Pulmonary artery endothelial cell (primary cell): ENCODE data around the gene CCDC40. TPM values are rescaled to one million over a fixed set of nuclear protein-coding genes. Genes with fewer than 3 reads are reported as not detected.

Experiments used
- DNase-seq: peaks from one replicate; pipeline ENCODE4 v3.0.0-alpha.2; 2011; ENCODE audit warnings: low read depth, low spot score
- total RNA-seq: library from RNA; depleted of rRNA; stranded (reverse); fragments of >200 nt; gene quantifications from 2 replicates; pipeline ENCODE4 v1.2.3, GENCODE V29; 2014

Gene CCDC40
- total RNA-seq, 1 donor from 2014 or later, result 0.73 TPM

DNA sequence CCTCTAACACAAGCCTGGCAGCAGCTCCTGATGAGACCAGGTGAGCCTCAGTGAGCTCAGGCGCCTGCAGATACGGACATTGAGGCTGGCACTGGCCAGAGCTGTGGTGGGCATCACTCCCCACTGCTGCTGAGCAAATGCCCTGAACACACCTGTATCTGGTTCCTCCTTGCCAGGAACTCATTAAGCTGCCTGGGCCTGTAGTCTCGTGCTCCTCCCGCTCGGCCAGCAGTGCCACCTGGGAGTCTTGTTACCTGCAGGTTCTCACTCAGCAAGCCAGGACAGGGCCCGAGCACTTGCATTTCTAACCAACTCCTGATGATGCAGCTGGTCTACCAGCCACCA, 97.2 kb downstream of the CCDC40 start:
- no peak for DNase-seq

DNA sequence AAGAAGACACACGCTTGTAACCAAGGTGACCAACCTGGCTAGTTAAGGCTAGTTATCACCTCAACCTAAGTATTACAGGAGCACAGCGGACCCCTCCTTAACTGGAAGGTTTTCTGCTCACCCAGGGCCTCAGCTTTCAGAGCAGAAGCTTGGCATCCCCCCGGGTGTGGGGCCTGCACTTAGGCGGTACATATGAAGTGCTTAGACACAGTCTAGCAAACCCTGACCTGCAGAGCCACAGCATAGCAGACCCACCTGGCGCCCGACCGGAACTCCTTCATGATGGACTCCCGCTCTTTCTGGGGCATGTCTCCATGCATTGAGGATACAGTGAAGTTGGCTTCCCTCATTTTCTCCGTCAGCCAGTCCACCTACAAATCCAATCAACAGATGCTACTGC, 100.7 kb downstream of the CCDC40 start:
- DNase-seq, result no peak

DNA sequence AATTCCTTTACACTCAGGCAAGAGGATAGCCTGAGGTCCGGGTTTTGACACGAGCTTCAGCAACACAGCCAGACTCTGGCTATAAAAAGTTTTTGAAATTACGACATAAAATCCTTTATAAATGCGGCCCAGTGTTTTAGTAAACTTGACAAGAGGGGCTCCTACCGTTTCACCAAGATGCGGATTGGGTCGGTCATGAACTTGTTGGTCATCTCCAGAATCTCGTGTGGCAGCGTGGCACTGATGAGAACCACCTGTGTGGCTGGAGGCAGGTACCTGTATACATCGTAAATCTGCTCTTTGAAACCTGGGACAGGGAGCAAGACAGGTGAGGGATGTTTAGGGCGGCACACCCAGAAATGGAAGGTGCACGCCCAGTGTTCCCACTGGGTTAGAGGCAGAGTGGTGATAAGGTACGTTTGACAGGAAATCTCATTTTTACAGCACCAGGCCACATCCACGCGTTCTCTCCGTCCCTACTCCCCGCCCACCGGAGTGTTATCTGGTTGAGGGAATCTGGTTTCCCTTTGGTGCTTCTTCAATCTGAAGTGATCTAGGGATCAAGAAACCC, 102.5 kb downstream of the CCDC40 start:
- DNase-seq, result no peak

DNA sequence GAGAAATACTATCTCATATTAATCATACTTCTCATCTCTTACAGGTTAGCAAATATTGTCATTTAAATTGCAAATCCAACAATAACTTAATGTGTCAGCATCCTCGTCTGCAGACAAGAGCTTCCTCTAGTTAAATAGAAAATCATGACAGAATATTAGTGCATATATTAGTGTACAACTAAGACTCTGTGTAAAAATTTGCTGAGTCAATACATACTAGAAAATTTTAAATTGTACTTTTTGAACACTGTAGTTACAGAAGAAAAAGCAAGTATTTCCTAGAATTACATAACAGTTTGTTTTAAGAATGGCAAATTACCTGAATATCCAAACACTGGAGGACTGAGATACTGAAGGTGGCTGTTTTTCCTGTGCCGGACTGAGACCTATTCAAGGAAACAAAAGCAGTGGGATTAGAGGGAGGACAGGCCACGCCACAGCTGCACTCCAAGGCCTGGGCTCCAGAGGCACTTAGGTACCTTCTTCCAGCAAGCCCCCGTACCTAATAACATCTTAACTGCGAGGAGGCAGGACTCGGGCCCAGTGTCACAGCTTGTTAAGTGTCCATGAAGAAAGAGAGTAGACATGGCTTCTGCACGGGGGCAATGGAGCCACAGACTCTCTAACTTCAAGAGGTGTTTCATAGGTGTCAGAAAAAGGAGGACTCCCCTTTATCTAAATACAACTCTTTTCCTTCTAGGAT, 105.2 kb downstream of the CCDC40 start:
- no peak for DNase-seq

DNA sequence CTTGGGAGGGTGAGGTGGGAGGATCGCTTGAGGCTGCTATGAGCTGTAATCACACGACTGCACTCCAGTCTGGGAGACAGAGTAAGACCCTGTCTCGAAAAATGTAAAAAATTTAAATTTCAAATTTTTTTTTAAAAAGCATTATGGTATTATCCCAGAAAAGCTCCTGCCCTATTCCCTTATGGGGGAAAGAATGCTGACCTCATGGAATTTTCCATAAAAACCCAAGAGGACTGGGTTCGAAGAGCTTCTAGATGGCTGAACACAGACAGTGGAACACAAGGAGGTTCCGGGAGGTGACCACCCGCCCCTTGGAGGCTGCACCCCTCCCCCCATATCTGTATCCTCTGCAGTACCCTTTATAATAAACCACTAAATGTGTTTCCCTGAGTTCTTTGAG, 106.5 kb downstream of the CCDC40 start:
- DNase-seq, result no peak

DNA sequence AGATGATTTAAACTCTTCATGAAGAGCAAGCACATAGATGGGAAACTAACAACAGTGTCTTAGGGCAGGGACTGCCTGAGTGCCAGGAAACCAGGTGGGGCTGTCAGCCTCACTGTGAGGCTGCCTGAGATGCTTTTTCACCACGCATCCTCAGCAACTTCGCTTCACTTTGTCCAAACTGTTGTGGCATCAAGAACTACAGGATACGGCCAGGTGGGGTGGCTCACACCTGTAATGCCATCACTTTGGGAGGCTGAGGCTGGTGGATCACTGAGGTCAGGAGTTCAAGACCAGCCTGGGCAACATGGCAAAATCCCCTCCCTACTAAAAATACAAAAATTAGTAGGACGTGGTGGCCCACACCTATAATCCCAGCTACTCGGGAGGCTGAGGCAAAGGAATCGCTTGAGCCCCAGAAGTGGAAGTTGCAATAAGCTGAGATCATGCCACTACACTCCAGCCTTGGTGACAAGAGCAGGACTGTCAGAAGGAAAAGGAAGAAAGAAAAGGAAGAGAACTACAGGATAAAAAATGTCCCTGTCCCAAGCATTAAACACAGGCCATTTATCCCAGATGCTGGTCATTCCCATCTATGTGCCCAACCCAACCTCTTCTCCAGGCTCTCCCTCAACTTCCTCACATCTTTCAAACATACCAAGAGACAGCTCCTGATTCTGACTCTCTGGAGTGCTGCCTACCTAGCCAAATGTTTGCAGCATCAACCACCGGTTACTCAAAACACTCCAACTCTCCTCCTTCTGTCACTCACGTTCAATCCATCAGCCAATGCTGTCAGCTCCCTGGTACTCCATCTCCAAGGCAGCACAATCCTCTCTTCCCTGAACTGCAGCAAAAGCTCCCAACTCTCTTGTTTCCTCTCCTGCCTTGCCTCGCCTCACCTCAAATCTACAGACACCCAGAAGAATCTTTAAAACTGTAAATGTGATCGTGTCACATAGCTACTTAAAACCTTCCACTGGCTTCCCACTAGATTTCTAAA, 108.9 kb downstream of the CCDC40 start:
- no peak for DNase-seq

DNA sequence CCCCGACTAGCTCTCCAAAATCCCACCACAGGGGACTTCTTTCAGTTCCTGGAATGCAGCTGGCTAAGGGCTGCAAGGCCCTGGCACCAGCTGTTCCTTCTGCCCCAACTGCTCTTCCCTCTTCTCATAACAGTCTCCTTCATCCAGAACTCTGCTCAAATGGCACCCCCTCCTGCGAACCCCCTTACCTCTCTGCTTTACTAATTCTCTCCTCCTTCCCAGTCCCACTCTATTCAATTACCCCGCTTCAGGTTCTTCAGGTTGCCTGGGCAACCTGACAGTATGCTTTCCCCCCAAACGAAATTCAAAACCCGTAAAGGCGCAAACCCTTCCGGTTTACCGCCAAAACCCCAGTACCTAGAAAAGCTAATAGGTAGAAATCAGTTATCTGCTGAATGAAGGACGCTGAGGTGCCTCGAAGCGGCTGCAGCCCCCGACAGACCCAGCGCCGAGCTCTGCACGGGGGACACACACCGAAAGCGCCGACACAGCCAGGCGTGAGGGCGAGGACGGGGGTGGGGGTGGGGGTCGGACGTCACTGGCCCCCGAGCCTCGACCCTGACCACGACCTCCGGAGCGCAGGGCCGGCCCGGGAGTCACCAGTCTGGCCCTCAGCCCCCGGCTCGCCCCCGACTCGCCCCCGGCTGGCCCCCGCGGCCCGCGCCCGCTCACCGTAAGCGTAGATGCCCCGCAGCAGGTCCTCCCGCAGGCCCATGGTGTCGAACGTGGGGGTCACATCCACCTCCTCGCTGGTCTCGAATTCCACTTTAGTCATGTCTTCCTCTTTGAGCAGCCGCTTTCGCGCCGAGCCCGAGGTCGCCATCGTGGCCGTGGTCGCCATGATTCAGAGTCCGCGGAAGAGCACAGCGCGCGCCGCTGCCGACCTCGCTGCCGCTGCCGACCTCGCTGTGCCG, 109.9 kb downstream of the CCDC40 start:
- no peak for DNase-seq

DNA sequence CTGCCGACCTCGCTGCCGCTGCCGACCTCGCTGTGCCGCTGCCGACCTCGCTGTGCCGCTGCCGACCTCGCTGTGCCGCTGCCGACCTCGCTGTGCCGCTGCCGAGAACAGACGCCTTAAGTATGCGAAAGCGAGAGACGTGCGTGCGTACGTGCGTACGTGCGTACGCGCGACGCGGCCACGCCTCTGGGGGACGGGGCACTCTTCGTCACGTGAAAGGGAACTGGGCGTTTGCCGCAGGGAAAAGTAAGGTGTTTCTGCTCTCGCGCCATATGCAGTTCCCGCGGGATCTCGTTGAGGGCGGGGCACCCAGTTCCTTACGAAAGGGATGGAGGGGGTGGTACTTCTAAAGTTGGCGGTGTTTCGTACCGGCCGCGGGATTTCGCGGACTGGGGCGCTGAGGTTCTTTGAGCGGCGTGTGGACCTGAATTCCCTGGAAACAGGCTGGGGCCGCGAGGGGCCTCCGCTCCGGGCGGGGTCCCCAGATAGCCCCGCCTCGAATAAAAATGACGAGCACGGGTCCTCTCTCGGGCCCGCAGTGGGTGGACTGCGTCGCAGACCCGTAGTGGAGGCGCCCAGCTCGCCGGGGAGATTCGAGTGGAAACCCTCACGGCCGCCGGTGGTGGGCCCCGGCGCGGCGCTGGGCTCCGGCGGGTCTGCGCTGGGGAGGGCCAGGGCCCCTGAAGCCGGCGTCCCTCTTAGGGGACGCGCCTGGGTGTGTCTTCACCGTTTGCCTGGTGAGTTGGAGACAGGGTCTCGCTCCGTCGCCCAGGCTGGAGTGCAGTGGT, 110.8 kb downstream of the CCDC40 start, which contains the start of gene EIF4A3:
EIF4A3 (minus strand) TSS at position 94 of the 788 bp plus-strand sequence. CDS start 167 bp downstream, outside the sequence.
- DNase-seq, result peak; percentile 96

Other genes starting within 250 kb of the CCDC40 start
- 1.4 and 2.4 TPM in 2 replicates for gene CBX8, start 239.6 kb upstream of the CCDC40 start, total RNA-seq
- 7.6 and 8.4 TPM in 2 replicates for gene CBX4, start 197.2 kb upstream of the CCDC40 start, total RNA-seq
- gene TBC1D16, start 770 bp upstream of the CCDC40 start, total RNA-seq, result 41.1 and 43.6 TPM in 2 replicates
- 16.9 and 17.6 TPM in 2 replicates for gene GAA, start 64.9 kb downstream of the CCDC40 start, total RNA-seq
- 119 and 142 TPM in 2 replicates for gene EIF4A3, start 110.5 kb downstream of the CCDC40 start, total RNA-seq
- gene CARD14, start 133.4 kb downstream of the CCDC40 start, total RNA-seq, result 0.07 TPM in 1 of 2 replicates, not detected in the other
- 13.4 and 16.2 TPM in 2 replicates for gene SGSH, start 183.7 kb downstream of the CCDC40 start, total RNA-seq
- gene SLC26A11, start 183.8 kb downstream of the CCDC40 start, total RNA-seq, result 5.4 and 10.0 TPM in 2 replicates
- 94.8 and 166 TPM in 2 replicates for gene RNF213, start 224.2 kb downstream of the CCDC40 start, total RNA-seq